SK-N-SH treated with all-trans-retinoic acid at 6 μM for 48 hours (cell line): Measurements from ENCODE around the gene C12orf60.
"Not testable (repeated sequence)": the region's sequence is repeated elsewhere in the genome, so short reads cannot be mapped to it uniquely, and the experiment has no call there.

Source experiments
- ATAC-seq: fragments of 200-7000 bp; cut with Tn5 transposase; 3 replicates; pipeline ENCODE4 v1.9.1; 2020; ENCODE audit warnings: mild to moderate bottlenecking, moderate library complexity
- ARNTL ChIP-seq: fragments of 450-650 bp; formaldehyde crosslinking; IDR thresholded peaks from 2 replicates; pipeline ENCODE4 v1.5.0; 2020; ENCODE audit warnings: low read depth, mild to moderate bottlenecking, moderate library complexity, borderline replicate concordance
- CREB5 ChIP-seq: fragments of 250-450 bp; sonication (Bioruptor Pico); IDR thresholded peaks from 2 replicates; pipeline ENCODE4 v1.5.1; 2020; ENCODE audit warnings: low read depth, mild to moderate bottlenecking, moderate library complexity
- CSDC2 ChIP-seq: fragments of 250-450 bp; sonication (Bioruptor Pico); IDR thresholded peaks from 2 replicates; pipeline ENCODE4 v1.5.0; 2020; ENCODE audit warnings: mild to moderate bottlenecking, moderate library complexity
- ESRRG ChIP-seq: fragments of 250-450 bp; sonication (Bioruptor Pico); IDR thresholded peaks from 2 replicates; pipeline ENCODE4 v1.6.1; 2021; ENCODE audit warnings: mild to moderate bottlenecking
- ISL1 ChIP-seq: fragments of 250-450 bp; sonication (Bioruptor Pico); IDR thresholded peaks from 2 replicates; pipeline ENCODE4 v2.1.2; 2022; ENCODE audit warnings: mild to moderate bottlenecking, moderate library complexity
- PATZ1 ChIP-seq: fragments of 250-450 bp; sonication (Bioruptor Pico); IDR thresholded peaks from 2 replicates; pipeline ENCODE4 v1.8.0; 2020; ENCODE audit warnings: mild to moderate bottlenecking, moderate library complexity, borderline replicate concordance
- PPARA ChIP-seq: fragments of 250-450 bp; sonication (Bioruptor Pico); IDR thresholded peaks from 2 replicates; pipeline ENCODE4 v1.5.0; 2020; ENCODE audit warnings: mild to moderate bottlenecking, borderline replicate concordance
- RARB ChIP-seq: fragments of 250-450 bp; sonication (Bioruptor Pico); IDR thresholded peaks from 2 replicates; pipeline ENCODE4 v1.8.0; 2021; ENCODE audit warnings: mild to moderate bottlenecking, moderate library complexity
- SNAI2 ChIP-seq: fragments of 250-450 bp; sonication (Bioruptor Pico); IDR thresholded peaks from 2 replicates; pipeline ENCODE4 v1.5.0; 2020; ENCODE audit warnings: mild to moderate bottlenecking, moderate library complexity
- TSHZ2 ChIP-seq: fragments of 250-450 bp; sonication (Bioruptor Pico); IDR thresholded peaks from 2 replicates; pipeline ENCODE4 v1.5.0; 2020; ENCODE audit warnings: mild to moderate bottlenecking, moderate library complexity
- ZC3H10 ChIP-seq: fragments of 250-450 bp; sonication (Bioruptor Pico); IDR thresholded peaks from 2 replicates; pipeline ENCODE4 v1.5.1; 2021; ENCODE audit warnings: mild to moderate bottlenecking, moderate library complexity
- ZFP3 ChIP-seq: fragments of 250-450 bp; sonication (Bioruptor Pico); IDR thresholded peaks from 2 replicates; pipeline ENCODE4 v1.5.0; 2020; ENCODE audit warnings: mild to moderate bottlenecking, moderate library complexity
- ZFP30 ChIP-seq: fragments of 450-650 bp; formaldehyde crosslinking; IDR thresholded peaks from 2 replicates; pipeline ENCODE4 v1.5.0; 2022; ENCODE audit warnings: mild to moderate bottlenecking, moderate library complexity
- ZNF565 ChIP-seq: fragments of 450-650 bp; formaldehyde crosslinking; conservative IDR thresholded peaks from 2 replicates; pipeline ENCODE4 v1.5.0; 2020; ENCODE audit warnings: low read depth, mild to moderate bottlenecking, moderate library complexity
- ZNF70 ChIP-seq: fragments of 450-650 bp; formaldehyde crosslinking; IDR thresholded peaks from 2 replicates; pipeline ENCODE4 v1.5.0; 2020; ENCODE audit warnings: mild to moderate bottlenecking, moderate library complexity
- TF ChIP-seq, protein P1 (sequence below): fragments of 250-450 bp; sonication (Bioruptor Pico); IDR thresholded peaks from 2 replicates; pipeline ENCODE4 v1.5.1; 2021; ENCODE audit warnings: mild to moderate bottlenecking, moderate library complexity
- TF ChIP-seq, protein P2 (sequence below): fragments of 250-450 bp; sonication (Bioruptor Pico); IDR thresholded peaks from 2 replicates; pipeline ENCODE4 v1.8.0; 2021; ENCODE audit warnings: low read depth, mild to moderate bottlenecking, moderate library complexity, borderline replicate concordance

Gene C12orf60

DNA sequence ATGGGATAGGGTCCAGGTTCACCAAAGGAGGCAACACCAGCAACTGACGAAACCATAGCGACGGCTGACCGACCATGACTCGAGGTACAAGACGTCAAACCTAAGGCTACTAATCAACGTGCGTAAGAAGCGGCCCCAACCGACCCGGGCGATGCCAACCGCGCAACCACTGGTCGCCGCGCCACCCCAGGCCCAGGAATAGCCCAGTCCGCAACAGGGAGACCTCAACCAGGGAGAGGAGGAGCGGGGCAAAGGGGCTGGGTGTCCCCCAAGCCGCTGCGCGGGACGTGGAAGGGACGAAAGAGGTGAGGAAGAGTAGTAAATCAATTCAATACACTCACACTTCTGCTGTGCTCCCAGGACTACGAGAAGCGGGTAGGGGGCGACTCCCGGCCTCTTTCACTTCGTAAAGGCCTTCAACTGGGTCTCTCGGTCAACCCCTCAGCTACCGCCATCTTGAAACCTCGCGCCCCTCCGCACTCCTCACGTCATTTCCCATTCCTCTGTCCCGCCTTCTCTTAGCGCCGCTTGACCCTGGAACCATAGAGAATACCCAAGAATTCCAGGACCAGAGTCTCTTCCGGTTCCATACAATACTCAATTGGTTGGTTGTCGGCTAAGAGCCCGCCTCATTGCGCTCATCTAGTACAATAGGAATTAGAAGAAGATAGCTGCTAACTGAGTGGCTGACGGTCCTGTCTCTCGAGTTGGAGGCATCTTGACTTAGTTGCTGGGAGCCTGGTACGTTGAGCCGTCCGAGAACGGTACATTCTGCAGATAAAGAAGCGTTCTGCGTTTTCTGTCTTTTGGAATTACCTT lies at the start of gene C12orf60, which contains the start of gene WBP11:
C12orf60 (plus strand) TSS at position 660 of the 819 bp plus-strand sequence. CDS start 19,266 bp downstream, outside the sequence.
WBP11 (minus strand) TSS at position 468 of the 819 bp plus-strand sequence. CDS start 2,095 bp downstream, outside the sequence.
- TF ChIP-seq, protein P1, sequence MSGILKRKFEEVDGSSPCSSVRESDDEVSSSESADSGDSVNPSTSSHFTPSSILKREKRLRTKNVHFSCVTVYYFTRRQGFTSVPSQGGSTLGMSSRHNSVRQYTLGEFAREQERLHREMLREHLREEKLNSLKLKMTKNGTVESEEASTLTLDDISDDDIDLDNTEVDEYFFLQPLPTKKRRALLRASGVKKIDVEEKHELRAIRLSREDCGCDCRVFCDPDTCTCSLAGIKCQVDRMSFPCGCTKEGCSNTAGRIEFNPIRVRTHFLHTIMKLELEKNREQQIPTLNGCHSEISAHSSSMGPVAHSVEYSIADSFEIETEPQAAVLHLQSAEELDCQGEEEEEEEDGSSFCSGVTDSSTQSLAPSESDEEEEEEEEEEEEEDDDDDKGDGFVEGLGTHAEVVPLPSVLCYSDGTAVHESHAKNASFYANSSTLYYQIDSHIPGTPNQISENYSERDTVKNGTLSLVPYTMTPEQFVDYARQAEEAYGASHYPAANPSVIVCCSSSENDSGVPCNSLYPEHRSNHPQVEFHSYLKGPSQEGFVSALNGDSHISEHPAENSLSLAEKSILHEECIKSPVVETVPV: no peak
- TF ChIP-seq, protein P2, sequence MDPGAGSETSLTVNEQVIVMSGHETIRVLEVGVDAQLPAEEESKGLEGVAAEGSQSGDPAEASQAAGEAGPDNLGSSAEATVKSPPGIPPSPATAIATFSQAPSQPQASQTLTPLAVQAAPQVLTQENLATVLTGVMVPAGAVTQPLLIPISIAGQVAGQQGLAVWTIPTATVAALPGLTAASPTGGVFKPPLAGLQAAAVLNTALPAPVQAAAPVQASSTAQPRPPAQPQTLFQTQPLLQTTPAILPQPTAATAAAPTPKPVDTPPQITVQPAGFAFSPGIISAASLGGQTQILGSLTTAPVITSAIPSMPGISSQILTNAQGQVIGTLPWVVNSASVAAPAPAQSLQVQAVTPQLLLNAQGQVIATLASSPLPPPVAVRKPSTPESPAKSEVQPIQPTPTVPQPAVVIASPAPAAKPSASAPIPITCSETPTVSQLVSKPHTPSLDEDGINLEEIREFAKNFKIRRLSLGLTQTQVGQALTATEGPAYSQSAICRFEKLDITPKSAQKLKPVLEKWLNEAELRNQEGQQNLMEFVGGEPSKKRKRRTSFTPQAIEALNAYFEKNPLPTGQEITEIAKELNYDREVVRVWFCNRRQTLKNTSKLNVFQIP (CRISPR knock-in tag): no peak
- no peak for TF ChIP-seq ZNF565 (CRISPR knock-in tag)
- TF ChIP-seq CSDC2 (CRISPR knock-in tag): no peak
- TF ChIP-seq PATZ1: no peak
- no peak for TF ChIP-seq SNAI2
- no peak for TF ChIP-seq PPARA
- no peak for TF ChIP-seq RARB (CRISPR knock-in tag)
- no peak for TF ChIP-seq ZFP30 (CRISPR knock-in tag)
- no peak for TF ChIP-seq ESRRG (CRISPR knock-in tag)
- TF ChIP-seq CREB5 (CRISPR knock-in tag): no peak
- TF ChIP-seq ZNF70 (CRISPR knock-in tag): no peak
- no peak for TF ChIP-seq ZFP3 (CRISPR knock-in tag)
- no peak for TF ChIP-seq ISL1 (CRISPR knock-in tag)
- no peak for TF ChIP-seq ZC3H10 (CRISPR knock-in tag)
- no peak for TF ChIP-seq TSHZ2
- TF ChIP-seq ARNTL (CRISPR knock-in tag): no peak

GRCh38 chr12:14756334-14757143 lies 46.9 kb upstream of the C12orf60 start:
- TF ChIP-seq ZFP30 (CRISPR knock-in tag): no peak
- no peak for ATAC-seq

More for the DNA sequence above, at the start of gene C12orf60, which contains the start of gene WBP11:
- ATAC-seq: peak; percentile 99

DNA sequence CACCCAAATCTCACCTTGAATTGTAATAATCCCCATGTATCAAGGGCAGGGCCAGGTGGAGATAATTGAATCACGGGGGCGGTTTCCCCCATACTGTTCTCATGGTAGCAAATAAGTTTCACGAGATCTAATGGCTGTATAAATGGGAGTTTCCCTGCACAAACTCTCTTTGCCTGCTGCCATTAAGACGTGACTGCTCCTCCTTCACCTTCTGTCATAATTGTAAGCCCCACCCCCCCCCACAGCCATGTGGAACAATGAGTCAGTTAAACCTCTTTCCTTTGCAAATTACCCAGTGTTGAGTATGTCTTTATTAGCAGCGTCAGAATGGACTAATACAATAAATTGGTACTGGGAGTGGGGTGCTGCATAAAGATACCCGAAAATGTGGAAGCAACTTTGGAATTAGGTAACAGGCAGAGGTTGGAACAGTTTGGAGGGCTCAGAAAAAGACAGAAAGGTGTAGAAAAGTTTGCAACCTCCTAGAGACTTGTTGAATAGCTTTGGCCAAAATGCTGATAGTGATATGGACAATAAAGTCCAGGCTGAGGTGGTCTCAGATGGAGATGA lies 43.7 kb upstream of the C12orf60 start:
- not testable (repeated sequence) for ATAC-seq
